ENCODE results near the gene CSTPP1.

The CSTPP1 gene

DNA sequence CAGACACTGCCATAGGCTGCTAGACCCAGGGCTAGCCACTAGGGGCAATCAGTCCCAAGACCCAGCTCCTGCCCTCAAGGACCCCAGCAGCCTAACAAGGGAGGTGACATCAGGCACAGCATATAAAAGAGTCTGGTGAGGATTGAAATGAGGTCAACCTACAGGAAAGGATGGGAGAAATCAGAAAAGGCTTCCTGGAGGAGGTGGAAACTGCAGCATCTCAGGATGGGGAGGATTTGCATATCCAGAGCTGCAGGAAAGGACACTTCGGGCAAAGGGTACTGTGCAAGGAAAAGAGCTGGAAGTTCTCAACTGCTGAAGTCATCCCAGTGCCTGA lies 243.1 kb downstream of the CSTPP1 start:
- Histone ChIP-seq H3K9ac (ENCODE audit: low read length) (no peak overlapping the region), H3F3A (ENCODE audit: insufficient read depth, low read length) (no peaks in the 10 kb centered on the region), H3K4me1 (ENCODE audit: insufficient read depth, low read length, severe bottlenecking) (peaks cover 23% of the 10 kb centered on the region), H2AFZ (ENCODE audit: low read length) (no peak overlapping the region), H3K9me2 (ENCODE audit: low read depth, low read length) (no peaks in the 10 kb centered on the region), H4K20me1 (ENCODE audit: insufficient read depth, low read length) (no peaks in the 10 kb centered on the region), H3K27me3 (ENCODE audit: insufficient read depth, low read length) (peaks cover 5% of the 10 kb centered on the region; the same call in 1 of the 2 replicates), H3K9me3 (ENCODE audit: low read length) (no peaks in the 10 kb centered on the region), H3K4me2 (ENCODE audit: low read length) (no peak overlapping the region), H3K79me2 (ENCODE audit: insufficient read depth, low read length) (peaks cover 19% of the 10 kb centered on the region), H3K36me3 (ENCODE audit: insufficient read depth, low read length) (peaks cover 17% of the 10 kb centered on the region; the same call in 1 of the 2 replicates), H3K27ac (ENCODE audit: low read depth, low read length, poor library complexity, severe bottlenecking) (no peak overlapping the region), H3K4me3 (ENCODE audit: low read depth, low read length, poor library complexity, severe bottlenecking) (no peak overlapping the region)
- TF ChIP-seq CTCF (IDR thresholded peaks at IDR 0.05; ENCODE audit: low read length) (peak; percentile 88), EZH2 (IDR thresholded peaks at IDR 0.05; ENCODE audit: borderline replicate concordance, low read length) (no peak)

DNA sequence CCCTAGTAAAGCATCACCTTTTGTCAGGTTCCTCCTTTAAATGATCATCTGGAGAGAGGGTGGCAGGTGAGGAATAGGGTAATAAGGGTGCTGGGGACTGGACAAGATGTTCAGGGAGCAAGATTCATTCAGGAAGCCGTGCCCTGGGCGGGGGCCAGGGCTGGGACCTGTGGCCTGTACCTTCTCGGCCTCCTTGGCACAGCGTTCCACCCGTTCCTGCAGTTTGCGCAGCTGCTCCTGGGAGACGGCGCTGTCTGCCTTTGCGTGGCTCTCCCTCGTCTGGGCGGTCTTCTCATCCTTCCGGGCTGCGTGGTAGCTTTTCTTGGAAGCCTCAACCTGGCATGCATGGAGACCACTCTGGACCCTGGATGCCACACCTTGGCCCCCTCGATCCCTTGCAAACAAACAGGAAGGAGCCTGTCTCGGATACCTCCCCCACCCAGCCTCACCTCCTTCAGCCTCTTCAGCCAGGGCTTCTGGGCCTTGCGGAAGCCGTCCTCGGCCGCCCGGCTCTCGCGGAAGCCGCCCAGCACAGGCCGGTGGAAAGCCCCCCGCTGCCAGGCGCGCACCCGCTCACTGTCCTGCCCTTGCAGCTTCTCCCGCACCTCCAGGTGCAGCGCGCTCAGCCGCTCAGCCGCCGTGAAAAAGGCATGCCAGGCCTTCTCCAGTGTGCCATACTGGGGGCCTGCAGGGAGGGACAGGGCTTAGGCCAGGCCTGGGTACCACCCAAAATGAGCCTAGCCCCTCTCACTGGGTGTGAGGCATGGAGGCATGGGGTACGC lies 243.6 kb downstream of the CSTPP1 start:
- Histone ChIP-seq H3K4me3 (ENCODE audit: low read depth, low read length, poor library complexity, severe bottlenecking) (no peak overlapping the region), H3K9ac (ENCODE audit: low read length) (no peak overlapping the region), H3K79me2 (ENCODE audit: insufficient read depth, low read length) (peaks cover 13% of the 10 kb centered on the region), H3K36me3 (ENCODE audit: insufficient read depth, low read length) (peaks cover 11% of the 10 kb centered on the region; the same call in 1 of the 2 replicates), H3K27ac (ENCODE audit: low read depth, low read length, poor library complexity, severe bottlenecking) (no peak overlapping the region), H4K20me1 (ENCODE audit: insufficient read depth, low read length) (no peaks in the 10 kb centered on the region), H3K4me2 (ENCODE audit: low read length) (no peak overlapping the region), H3K9me2 (ENCODE audit: low read depth, low read length) (no peaks in the 10 kb centered on the region), H3K27me3 (ENCODE audit: insufficient read depth, low read length) (peaks cover 10% of the 10 kb centered on the region; the same call in 1 of the 2 replicates), H3F3A (ENCODE audit: insufficient read depth, low read length) (no peaks in the 10 kb centered on the region), H3K4me1 (ENCODE audit: insufficient read depth, low read length, severe bottlenecking) (peaks cover 17% of the 10 kb centered on the region), H2AFZ (ENCODE audit: low read length) (no peak overlapping the region), H3K9me3 (ENCODE audit: low read length) (no peaks in the 10 kb centered on the region)
- TF ChIP-seq CTCF (IDR thresholded peaks at IDR 0.05; ENCODE audit: low read length): no peak
- TF ChIP-seq EZH2 (IDR thresholded peaks at IDR 0.05; ENCODE audit: borderline replicate concordance, low read length): no peak

GRCh38 chr11:47181271-47181670 lies 244.7 kb downstream of the CSTPP1 start:
- no peak overlapping the region for H3K4me3 ChIP-seq (ENCODE audit: low read depth, low read length, poor library complexity, severe bottlenecking)
- no peaks in the 10 kb centered on the region for H3K9me3 ChIP-seq (ENCODE audit: low read length)
- no peak for TF ChIP-seq CTCF (IDR thresholded peaks at IDR 0.05; ENCODE audit: low read length)
- TF ChIP-seq EZH2 (IDR thresholded peaks at IDR 0.05; ENCODE audit: borderline replicate concordance, low read length): no peak
- H3K4me1 ChIP-seq (ENCODE audit: insufficient read depth, low read length, severe bottlenecking): peaks cover 15% of the 10 kb centered on the region
- peaks cover 3% of the 10 kb centered on the region; the same call in 1 of the 2 replicates for H3K36me3 ChIP-seq (ENCODE audit: insufficient read depth, low read length)
- H3K79me2 ChIP-seq (ENCODE audit: insufficient read depth, low read length): peaks cover 2% of the 10 kb centered on the region; the same call in 1 of the 2 replicates
- no peaks in the 10 kb centered on the region for H3F3A ChIP-seq (ENCODE audit: insufficient read depth, low read length)
- no peaks in the 10 kb centered on the region for H3K9me2 ChIP-seq (ENCODE audit: low read depth, low read length)
- no peak overlapping the region for H3K27ac ChIP-seq (ENCODE audit: low read depth, low read length, poor library complexity, severe bottlenecking)
- no peak overlapping the region for H3K9ac ChIP-seq (ENCODE audit: low read length)
- H3K27me3 ChIP-seq (ENCODE audit: insufficient read depth, low read length): peaks cover 10% of the 10 kb centered on the region; the same call in 1 of the 2 replicates
- no peak overlapping the region for H3K4me2 ChIP-seq (ENCODE audit: low read length)
- H2AFZ ChIP-seq (ENCODE audit: low read length): no peak overlapping the region
- no peaks in the 10 kb centered on the region for H4K20me1 ChIP-seq (ENCODE audit: insufficient read depth, low read length)

All from OCI-LY1 (cell line).